Activated T-helper 9 cell treated with anti-CD3 and anti-CD28 coated beads, Interleukin-2, amount 50 U/mL, for 16 hours (primary cell): ENCODE results near the gene HSPA5.
"Not testable (repeated sequence)": the region's sequence is repeated elsewhere in the genome, so short reads cannot be mapped to it uniquely, and the experiment has no call there.

Source experiments
- DNase-seq: peaks from one replicate; pipeline ENCODE4 v3.0.0-alpha.2; 2020; ENCODE audit warnings: low read depth

HSPA5 gene

DNA sequence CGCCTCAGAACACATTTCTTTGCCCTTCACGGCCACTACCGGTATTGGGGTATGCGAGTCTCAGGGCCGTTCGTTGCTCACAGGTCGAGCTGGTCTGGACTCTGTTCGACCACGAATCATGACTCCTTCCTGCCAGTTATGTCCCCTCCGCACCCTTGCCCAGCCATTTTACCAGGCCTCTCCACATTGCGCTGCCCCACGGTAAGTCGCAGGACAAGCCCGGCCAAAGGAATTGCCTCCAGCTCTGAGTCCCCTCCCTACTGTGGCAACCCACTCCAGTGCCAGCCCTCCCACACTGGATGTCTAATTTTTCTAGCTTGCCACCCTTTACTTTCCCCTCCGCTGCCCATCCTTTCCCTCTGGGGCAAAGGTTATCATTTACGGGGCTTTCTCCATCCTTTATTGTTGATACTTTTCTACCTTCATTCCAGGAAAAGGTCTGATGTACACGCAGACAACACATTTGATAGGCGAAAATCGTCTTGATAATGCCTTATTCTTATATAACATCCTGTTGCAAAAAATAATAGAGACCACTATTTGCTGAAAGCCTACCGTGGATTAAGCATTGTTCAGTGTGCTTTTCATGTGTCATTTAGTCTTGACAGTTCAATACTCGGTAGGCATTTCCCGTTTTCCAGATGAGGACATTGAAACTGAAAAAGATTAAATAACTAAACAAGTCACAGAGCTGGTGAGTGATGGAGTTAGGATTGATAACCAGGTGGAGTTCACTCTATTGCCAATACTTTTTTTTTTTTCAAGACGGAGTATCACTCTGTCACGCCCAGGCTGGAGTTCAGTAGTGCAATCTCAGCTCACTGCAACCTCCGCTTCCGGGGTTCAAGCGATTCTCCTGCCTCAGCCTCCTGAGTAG lies 958 bp upstream of the HSPA5 start:
- DNase-seq, result peak; percentile 5

GRCh38 chr9:125240649-125240999 lies 519 bp downstream of the HSPA5 start:
- peak; percentile 16 for DNase-seq

DNA sequence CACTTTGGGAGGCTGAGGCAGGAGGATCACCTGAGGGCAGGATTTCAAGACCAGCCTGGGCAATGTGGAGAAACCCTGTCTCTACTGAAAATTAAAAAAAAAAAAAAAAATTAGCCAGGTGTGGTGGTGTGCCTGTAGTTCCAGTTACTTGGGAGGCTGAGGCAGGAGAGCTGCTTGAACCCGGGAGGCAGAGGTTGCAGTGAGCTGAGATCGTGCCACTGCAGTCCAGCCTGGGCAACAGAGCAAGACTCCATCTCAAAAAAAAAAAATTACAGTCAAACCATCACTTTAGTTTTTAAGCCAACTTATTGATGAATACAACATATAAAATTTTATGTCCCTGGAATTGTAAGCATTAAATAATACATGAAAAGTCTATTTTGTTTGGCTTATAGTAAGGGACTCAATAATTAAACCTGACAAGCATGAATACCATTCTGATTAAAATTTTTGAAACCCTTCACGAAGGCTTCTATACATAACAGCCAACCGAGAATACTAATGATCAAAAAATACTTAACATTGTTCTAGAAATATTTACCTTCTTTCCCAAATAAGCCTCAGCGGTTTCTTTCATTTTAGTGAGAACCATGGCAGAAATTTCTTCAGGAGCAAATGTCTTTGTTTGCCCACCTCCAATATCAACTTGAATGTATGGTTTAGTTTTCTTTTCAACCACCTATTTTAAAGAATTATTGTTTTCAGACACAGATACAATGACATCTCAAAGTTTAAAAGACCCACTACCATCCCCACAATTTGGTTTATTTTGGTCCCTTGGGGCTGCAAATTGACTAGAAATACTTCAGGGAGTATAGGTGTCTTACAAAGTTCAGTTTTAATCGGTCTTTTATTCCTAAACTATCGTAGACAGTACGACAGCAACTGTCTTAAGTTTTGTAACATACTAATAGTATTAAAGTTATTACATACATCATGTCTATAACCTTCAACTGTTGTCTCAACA lies 1.2 kb downstream of the HSPA5 start:
- no peak for DNase-seq

GRCh38 chr9:125238915-125239446 lies 2.2 kb downstream of the HSPA5 start:
- DNase-seq, result no peak

GRCh38 chr9:125238127-125238914 lies 2.8 kb downstream of the HSPA5 start:
- DNase-seq, result no peak

DNA sequence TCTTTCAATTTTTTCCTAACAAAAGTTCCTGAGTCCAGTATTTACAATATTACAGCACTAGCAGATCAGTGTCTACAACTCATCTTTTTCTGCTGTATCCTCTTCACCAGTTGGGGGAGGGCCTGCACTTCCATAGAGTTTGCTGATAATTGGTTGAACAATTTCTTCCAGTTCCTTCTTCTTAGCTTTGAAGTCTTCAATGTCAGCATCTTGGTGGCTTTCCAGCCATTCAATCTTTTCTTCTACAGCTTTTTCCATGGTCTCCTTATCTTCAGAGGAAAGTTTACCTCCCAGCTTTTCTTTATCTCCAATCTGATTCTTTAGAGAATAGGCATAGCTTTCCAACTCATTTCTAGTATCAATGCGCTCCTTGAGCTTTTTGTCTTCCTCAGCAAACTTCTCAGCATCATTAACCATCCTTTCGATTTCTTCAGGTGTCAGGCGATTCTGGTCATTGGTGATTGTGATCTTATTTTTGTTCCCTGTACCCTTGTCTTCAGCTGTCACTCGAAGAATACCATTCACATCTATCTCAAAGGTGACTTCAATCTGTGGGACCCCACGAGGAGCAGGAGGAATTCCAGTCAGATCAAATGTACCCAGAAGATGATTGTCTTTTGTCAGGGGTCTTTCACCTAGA lies 4.5 kb downstream of the HSPA5 start:
- not testable (repeated sequence) for DNase-seq

DNA sequence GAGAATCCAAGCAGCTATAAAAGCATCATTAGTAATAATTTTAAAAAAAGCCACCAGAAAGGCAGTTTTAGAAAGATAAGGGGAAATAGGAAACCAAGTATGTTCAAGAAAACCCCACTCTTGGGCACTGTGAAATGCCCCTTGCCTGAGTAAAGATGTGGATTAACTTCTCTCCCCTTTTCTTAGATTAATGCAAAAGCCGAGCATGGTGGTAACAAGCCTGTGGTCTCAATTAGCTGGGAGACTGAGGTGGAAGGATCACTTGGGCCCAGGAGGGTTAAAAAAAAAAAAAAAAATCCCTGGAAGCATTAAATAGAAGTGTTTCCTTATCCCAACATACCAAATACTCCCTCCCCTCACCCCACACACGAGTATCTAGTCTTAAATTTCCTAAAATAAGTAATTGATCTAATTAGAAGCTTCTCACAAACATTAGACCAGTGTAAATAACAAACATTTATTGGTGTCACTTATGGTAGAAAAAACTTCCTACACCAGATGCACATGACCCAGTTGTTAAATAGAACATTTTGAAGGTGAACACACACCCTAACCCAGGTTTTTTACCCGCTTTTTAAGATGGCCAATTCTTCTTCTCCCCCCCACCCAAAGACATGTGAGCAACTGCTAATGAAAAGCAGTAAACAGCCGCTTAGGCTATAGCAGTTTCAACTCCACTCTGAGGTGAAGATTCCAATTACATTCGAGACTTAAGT lies 5.2 kb downstream of the HSPA5 start:
- DNase-seq, result no peak

- not testable (repeated sequence) for DNase-seq
These were observed 7.0 kb downstream of the HSPA5 start for GRCh38 chr9:125234099-125234498.

- no peak for DNase-seq
These were observed 7.5 kb downstream of the HSPA5 start for GRCh38 chr9:125233678-125234077.

- DNase-seq, result no peak
These were observed 13.4 kb downstream of the HSPA5 start for GRCh38 chr9:125227761-125228160.

DNA sequence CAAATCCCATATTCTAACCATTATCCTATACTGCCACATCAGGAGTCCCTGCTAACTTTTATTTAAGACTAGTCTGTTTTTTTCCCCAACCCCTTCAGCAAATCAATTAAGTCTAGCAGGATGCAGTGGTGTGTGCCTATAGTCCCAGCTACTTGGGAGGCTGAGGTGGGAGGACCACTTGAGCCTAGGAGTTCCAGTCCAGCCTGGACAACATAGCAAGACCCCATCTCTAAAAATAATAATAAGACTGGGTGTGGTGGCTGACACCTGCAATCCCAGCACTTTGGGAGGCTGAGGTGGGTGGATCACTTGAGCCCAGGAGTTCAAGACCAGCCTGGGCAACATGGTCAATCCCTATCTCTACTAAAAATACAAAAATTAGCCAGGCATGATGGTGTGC lies 16.3 kb downstream of the HSPA5 start:
- not testable (repeated sequence) for DNase-seq

GRCh38 chr9:125218621-125219020 lies 22.5 kb downstream of the HSPA5 start:
- no peak for DNase-seq

DNA sequence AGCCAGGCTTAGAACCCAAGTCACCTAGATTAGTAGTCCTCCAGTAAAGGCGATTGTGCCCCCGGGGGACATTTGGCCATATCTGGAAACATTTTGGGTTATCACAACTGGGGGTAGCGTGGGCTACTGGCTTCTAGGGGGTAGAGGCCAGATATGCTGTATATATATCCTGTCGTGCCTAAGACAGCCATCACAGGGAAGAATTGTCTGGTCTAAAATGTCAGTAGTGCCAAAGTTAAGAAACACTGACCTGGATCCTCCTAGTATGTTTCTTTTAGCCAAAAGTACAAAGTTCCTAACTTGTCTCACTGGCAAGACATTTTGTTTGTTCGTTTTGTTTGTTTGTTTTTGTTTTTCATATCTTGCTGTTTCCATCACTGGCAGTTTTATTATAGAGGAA lies 27.0 kb downstream of the HSPA5 start:
- no peak for DNase-seq

DNA sequence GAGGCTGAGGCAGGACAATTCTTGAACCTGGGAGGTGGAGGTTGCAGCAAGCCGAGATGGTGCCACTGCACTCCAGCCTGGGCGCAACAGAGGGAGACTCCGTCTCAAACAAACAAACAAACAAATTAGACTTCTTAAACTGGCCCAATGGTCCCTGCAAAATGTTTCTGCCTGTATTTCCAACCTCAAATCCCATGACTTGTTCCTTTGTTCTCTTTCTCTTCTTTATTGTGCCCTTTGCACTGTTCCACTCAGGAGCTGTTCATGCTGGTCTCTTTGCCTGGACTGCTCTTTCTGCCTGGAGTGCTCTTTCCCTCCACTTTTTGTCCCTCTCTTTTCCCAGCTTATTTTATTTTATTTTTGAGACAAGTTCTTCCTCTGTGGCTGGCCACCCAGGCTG lies 36.7 kb downstream of the HSPA5 start:
- DNase-seq, result no peak

DNA sequence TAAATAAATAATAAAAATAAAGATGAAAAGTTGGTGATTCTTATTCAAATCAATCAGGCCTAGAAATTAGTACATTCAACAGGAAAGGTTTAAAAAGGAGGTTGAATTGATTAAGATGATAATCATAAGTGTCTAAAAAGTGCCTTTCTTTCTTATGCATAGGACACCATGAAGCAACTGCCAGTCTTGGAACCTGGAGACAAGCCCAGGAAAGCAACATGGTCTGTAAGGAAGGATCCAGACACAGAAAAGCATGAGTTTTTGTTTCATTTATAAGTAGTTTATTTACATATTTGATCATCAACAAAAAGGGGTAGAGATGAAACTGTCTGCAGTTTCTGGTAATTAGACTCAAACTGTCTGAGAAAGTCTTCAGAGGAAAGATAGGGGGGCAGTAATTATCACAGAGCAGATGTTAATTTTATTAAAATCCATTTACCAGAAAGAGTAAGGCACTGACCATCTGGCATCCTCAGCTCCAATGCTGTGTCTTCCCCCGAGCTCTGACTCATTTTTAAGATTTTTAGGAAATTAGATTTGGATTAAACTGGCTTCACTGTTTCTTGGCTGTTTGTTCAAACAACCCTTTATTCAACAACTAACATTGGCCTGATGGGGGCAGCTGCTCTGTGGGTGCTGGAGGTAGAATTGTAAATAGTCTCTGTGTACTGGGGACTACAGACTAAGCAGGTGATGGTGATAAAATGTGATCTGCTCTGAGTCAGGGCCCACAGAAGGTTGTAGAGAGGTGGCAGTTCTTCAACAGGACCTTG lies 38.1 kb downstream of the HSPA5 start:
- DNase-seq, result no peak

- DNase-seq, result peak; percentile 87
These were observed 40.7 kb downstream of the HSPA5 start, which contains the start of gene RABEPK for GRCh38 chr9:125200216-125201047. TSS of gene RABEPK (plus strand) at chr9:125200542. CDS start at chr9:125203014, 2,472 bp downstream.

DNA sequence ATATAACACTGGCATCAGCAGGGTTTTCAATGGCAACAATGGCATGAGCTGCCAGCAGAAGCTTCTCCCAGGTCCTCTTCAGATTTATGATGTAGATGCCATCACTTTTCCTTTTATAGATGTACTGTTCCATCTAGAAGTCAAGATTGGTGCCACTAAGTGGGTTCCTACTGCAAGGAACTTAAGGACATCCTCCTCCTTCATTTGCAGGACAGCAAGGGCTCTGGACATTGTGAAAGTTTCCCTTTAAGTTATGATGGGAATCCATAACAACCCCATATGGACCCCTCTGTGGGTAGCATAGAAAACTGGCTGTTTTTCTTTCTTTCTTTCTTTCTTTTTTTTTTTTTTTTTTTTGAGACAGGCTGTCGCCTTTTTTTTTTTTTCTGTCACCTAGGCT lies 45.6 kb downstream of the HSPA5 start:
- not testable (repeated sequence) for DNase-seq

DNA sequence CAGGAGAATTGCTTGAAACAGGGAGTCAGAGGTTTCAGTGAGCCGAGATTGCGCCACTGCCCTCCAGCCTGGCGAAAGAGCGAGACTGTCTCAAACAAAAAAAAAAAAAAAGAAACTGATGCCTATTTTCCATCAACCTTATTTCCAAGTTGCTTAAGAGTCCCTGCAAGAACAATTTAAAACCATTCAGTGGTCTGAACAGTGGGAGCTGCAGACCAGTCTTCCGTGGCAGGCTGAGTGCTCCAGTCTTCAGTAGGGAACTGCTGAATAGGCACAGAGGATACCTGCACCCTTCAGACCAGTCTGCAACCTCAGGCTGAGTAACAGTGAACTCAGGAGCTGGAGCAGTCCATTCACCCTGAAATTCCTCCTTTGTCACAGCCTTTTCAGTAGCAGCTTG lies 46.7 kb downstream of the HSPA5 start:
- not testable (repeated sequence) for DNase-seq

DNA sequence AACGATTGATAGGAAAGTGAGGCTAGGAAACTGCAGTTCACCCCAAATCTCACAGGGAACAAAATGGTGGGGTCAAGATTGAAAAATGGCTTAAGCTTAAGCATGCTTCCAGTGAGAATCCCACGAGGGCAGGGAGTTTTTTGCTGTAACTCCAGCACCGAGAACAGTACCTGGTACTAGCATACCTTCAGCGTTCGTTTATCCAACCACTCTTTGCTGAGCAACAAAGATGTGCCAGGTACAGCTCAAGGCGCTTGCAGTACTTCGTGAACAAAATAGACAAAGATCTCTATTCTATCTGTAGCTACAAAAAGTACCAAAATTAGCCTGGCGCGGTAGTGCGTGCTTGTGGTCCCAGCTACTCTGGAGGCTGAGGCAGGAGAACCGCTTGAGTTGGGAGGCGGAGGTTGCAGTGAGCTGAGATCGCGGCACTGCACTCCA lies 50.8 kb downstream of the HSPA5 start:
- no peak for DNase-seq
